Effector memory CD8-positive, alpha-beta T cell (primary cell): ENCODE data around the gene EMC10.

Experiments used
- ATAC-seq: fragments of 150-1000 bp; cut with Tn5 transposase; replicated peaks from 2 replicates; pipeline ENCODE4 v1.10.0; 2021; ENCODE audit warnings: mild to moderate bottlenecking, moderate library complexity
- DNase-seq, 3 experiments: peaks; one replicate each; pipeline ENCODE4 v3.0.0; 2021
- H3K27ac Mint-ChIP-seq, 2 donors: one replicate each; pipeline ENCODE4 v1.8.0; 2022; ENCODE audit warnings: mild to moderate bottlenecking in 2 of 2, mixed read lengths in 2 of 2, moderate library complexity in 2 of 2
- H3K27me3 Mint-ChIP-seq, 2 donors: one replicate each; pipeline ENCODE4 v1.8.0; 2022; ENCODE audit warnings: mixed read lengths in 2 of 2
- H3K36me3 Mint-ChIP-seq: one replicate; pipeline ENCODE4 v1.8.0; 2022; ENCODE audit warnings: mild to moderate bottlenecking, moderate library complexity, mixed read lengths; ENCODE audit not compliant: insufficient read depth
- H3K4me1 Mint-ChIP-seq, 2 donors: one replicate each; pipeline ENCODE4 v1.8.0; 2022; ENCODE audit warnings: low read depth in 2 of 2, mixed read lengths in 2 of 2
- H3K4me3 Mint-ChIP-seq, 2 donors: one replicate each; pipeline ENCODE4 v1.8.0; 2022; ENCODE audit warnings: mild to moderate bottlenecking in 2 of 2, mixed read lengths in 2 of 2, moderate library complexity in 2 of 2
- H3K9me3 Mint-ChIP-seq, 2 donors: one replicate each; pipeline ENCODE4 v1.8.0; 2022; ENCODE audit warnings: mixed read lengths in 2 of 2

The EMC10 gene

GRCh38 chr19:50489461-50490011, 13.2 kb downstream of the EMC10 start:
- no peak for ATAC-seq
- DNase-seq = no peak
- Mint-ChIP-seq H3K27ac (peak overlapping the region in 1 of 2 donors; percentile 39), H3K4me3 (no peak overlapping the region), H3K36me3 (peaks cover 18% of the 10 kb centered on the region), H3K4me1 (peaks cover 17 to 36% of the 10 kb centered on the region in 2 donors), H3K27me3 (no peaks in the 10 kb centered on the region), H3K9me3 (no peaks in the 10 kb centered on the region)

- Mint-ChIP-seq H3K27ac (peak overlapping the region in 1 of 2 donors; percentile 80), H3K4me3 (peak overlapping the region in 1 of 2 donors; percentile 26), H3K4me1 (peaks cover 17 to 36% of the 10 kb centered on the region in 2 donors), H3K9me3 (no peaks in the 10 kb centered on the region), H3K36me3 (peaks cover 18% of the 10 kb centered on the region), H3K27me3 (no peaks in the 10 kb centered on the region)
- no peak for ATAC-seq
- no peak for DNase-seq
Observed at GRCh38 chr19:50490411-50490811, 14.1 kb downstream of the EMC10 start.

- Mint-ChIP-seq H3K4me1 (peaks cover 17 to 36% of the 10 kb centered on the region in 2 donors), H3K4me3 (peak overlapping the region in 1 of 2 donors; percentile 26), H3K9me3 (no peaks in the 10 kb centered on the region), H3K36me3 (peaks cover 15% of the 10 kb centered on the region), H3K27ac (peak overlapping the region in 1 of 2 donors; percentile 80), H3K27me3 (no peaks in the 10 kb centered on the region)
- ATAC-seq (no peak), DNase-seq (no peak)
Observed at GRCh38 chr19:50490991-50491472, 14.7 kb downstream of the EMC10 start.

- ATAC-seq (peak; percentile 69), DNase-seq (no peak)
- Mint-ChIP-seq H3K4me1 (peaks cover 17 to 36% of the 10 kb centered on the region in 2 donors), H3K27ac (peak overlapping the region; percentile 1 to 80), H3K9me3 (no peaks in the 10 kb centered on the region), H3K36me3 (peaks cover 11% of the 10 kb centered on the region), H3K27me3 (no peaks in the 10 kb centered on the region), H3K4me3 (peak overlapping the region in 1 of 2 donors; percentile 25)
Observed at GRCh38 chr19:50492303-50493052, 16.2 kb downstream of the EMC10 start.

DNA sequence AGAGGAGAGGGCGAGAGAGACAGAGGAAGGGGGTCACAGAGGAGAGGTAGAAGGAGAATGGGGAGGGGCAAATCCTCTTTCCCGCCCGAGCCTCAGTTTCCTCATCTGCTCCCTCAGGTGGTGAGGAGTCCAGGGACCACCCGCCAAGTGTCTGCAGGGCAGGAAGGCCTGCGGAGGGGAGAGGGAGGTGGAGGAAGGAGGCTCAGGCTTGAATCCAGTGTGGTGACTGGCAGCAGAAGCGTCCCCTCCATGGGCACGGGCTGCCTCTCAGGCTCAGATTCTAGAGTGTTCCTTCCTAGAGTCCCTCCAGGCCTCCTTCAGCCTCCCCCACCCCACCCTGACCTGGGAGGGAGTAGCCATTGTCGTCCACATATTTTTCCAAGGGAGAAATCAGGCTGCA, 16.9 kb downstream of the EMC10 start:
- ATAC-seq = no peak
- DNase-seq = no peak
- Mint-ChIP-seq H3K36me3 (peaks cover 6% of the 10 kb centered on the region), H3K4me3 (no peak overlapping the region), H3K27me3 (no peaks in the 10 kb centered on the region), H3K9me3 (no peaks in the 10 kb centered on the region), H3K4me1 (peaks cover 15 to 35% of the 10 kb centered on the region in 2 donors), H3K27ac (no peak overlapping the region)

DNA sequence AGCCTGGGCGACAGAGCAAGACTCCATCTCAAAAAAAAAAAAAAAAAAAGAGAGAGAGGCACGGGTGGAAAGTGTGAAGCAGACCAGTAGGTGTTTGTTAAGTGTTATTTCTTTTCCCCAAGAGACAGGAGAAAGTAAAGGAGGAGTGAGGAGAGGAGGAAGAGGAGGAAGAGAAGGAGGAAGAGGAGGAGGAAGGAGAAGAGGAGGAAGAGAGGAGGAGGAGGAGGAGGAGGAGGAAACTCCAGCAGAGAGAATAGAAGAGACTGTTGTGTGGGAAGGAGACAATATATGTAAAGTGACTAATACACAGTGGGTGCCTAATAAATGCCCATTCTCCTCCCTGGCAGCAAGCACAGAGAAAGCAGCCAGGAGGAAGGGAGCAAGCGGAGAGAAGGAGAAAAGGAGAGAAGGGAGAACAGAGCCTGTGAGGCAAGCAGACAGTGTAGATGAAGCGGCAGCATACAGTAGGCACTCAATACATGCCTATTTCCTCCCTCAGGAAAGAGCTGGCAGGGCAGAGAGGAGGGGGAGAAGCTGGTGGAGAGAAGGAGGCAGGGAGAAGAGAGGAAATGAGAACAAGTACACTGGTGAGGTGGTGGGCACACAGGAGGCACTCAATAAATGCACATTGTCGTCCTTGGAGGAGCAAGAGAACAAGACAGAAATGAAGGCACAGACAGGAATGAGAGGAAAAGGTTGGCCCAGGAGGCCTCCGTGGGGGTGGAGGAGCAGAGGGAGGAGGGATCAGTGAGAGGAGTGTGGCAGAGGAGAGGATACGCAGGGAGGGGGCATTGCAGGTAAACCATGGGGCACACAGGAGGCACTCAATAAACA, 18.1 kb downstream of the EMC10 start:
- H3K4me1 Mint-ChIP-seq = peaks cover 15 to 24% of the 10 kb centered on the region in 2 donors
- ATAC-seq (no peak), DNase-seq (no peak)
- no peaks in the 10 kb centered on the region for H3K9me3 Mint-ChIP-seq
- H3K27ac Mint-ChIP-seq = peak overlapping the region; percentile 10 to 21
- no peaks in the 10 kb centered on the region for H3K36me3 Mint-ChIP-seq
- H3K4me3 Mint-ChIP-seq = no peak overlapping the region
- no peaks in the 10 kb centered on the region for H3K27me3 Mint-ChIP-seq

- H3K27me3 Mint-ChIP-seq = no peaks in the 10 kb centered on the region
- H3K36me3 Mint-ChIP-seq = no peaks in the 10 kb centered on the region
- peak overlapping the region; percentile 10 to 46 for H3K27ac Mint-ChIP-seq
- no peak for DNase-seq
- H3K4me3 Mint-ChIP-seq = no peak overlapping the region
- H3K9me3 Mint-ChIP-seq = no peaks in the 10 kb centered on the region
- peaks cover 15 to 20% of the 10 kb centered on the region in 2 donors for H3K4me1 Mint-ChIP-seq
- no peak for ATAC-seq
Observed at GRCh38 chr19:50495020-50495531, 18.8 kb downstream of the EMC10 start.

DNA sequence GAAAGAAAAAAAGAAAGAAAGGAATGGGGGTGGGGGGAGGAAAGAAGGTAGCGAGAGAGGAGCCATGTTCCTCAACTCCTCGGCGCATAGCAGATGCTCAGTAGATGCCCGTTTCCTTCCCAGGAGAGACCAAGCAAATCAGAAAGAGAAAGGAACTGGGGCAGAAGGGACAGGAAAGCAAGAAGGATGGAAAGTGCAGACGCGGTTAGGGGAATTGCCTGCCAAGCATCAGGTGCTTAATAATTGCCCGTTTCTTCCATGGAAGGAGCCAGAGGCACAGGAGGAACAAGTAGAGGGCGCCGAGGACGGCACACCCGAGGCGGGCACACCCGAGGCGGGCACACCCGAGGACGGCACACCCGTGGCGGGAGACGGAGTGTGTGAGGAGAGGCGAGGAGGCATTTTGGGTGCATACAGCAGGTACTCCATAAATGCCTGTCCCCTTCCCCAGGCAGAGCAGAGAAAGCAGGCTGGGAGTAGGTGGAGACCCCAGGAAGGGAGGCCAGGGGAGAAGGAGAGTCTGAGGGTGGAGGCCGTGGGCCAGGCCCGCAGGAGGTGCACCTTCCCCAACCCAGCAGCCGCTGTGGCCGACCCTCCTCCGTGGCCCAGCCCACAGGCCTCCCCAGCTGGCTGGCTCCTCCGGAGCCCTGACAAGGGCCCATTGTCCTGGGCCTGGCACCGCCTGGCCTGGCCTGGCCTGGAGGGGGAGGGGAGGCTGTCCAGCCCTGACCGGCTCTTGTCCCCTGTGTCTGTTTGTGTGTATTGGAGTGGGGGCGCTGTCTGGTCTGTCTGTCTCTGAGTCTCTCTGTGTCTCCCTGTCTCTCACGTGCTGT, 20.1 kb downstream of the EMC10 start:
- no peaks in the 10 kb centered on the region for H3K9me3 Mint-ChIP-seq
- H3K4me1 Mint-ChIP-seq = peaks cover 9 to 10% of the 10 kb centered on the region in 2 donors
- H3K36me3 Mint-ChIP-seq = no peaks in the 10 kb centered on the region
- H3K4me3 Mint-ChIP-seq = no peak overlapping the region
- DNase-seq = no peak
- ATAC-seq = no peak
- peak overlapping the region in 1 of 2 donors; percentile 47 for H3K27ac Mint-ChIP-seq
- no peaks in the 10 kb centered on the region for H3K27me3 Mint-ChIP-seq

- H3K4me3 Mint-ChIP-seq = no peak overlapping the region
- DNase-seq (no peak), ATAC-seq (no peak)
- peaks cover 3 to 4% of the 10 kb centered on the region in 2 donors for H3K4me1 Mint-ChIP-seq
- no peaks in the 10 kb centered on the region for H3K27me3 Mint-ChIP-seq
- no peak overlapping the region for H3K27ac Mint-ChIP-seq
- H3K9me3 Mint-ChIP-seq = no peaks in the 10 kb centered on the region
- H3K36me3 Mint-ChIP-seq = no peaks in the 10 kb centered on the region
Observed at GRCh38 chr19:50497022-50497405, 20.7 kb downstream of the EMC10 start.

- H3K4me1 Mint-ChIP-seq = no peaks in the 10 kb centered on the region
- no peak for ATAC-seq
- no peaks in the 10 kb centered on the region for H3K36me3 Mint-ChIP-seq
- H3K9me3 Mint-ChIP-seq = no peaks in the 10 kb centered on the region
- no peaks in the 10 kb centered on the region for H3K27me3 Mint-ChIP-seq
- DNase-seq = no peak
- H3K27ac Mint-ChIP-seq = no peak overlapping the region
- no peak overlapping the region for H3K4me3 Mint-ChIP-seq
Observed at GRCh38 chr19:50498219-50499056, 22.1 kb downstream of the EMC10 start.

GRCh38 chr19:50500060-50500752, 23.9 kb downstream of the EMC10 start:
- no peak for ATAC-seq
- H3K4me1 Mint-ChIP-seq = no peaks in the 10 kb centered on the region
- no peak for DNase-seq
- H3K36me3 Mint-ChIP-seq = no peaks in the 10 kb centered on the region
- H3K27me3 Mint-ChIP-seq = no peaks in the 10 kb centered on the region
- H3K9me3 Mint-ChIP-seq = no peaks in the 10 kb centered on the region
- no peak overlapping the region for H3K27ac Mint-ChIP-seq
- H3K4me3 Mint-ChIP-seq = no peak overlapping the region

DNA sequence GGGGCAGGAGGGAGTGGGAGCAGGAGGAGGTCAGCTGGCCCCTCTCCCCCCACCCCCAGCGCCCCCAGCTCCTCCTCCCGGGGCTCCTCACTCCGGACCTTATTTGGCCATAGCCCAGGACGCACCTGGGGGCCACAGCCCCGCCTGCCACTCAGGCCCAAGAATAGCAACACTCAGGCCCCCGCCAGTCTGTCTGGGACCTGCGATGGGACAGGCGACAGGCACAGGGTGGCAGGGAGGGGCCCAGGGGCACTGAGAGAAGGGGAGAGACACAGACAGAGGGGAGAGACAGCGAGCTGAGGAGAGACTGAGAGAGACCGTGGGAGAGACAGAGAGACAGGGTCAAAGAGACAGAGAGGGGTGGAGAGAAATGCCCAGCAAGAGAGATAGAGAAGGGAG, 24.4 kb downstream of the EMC10 start:
- no peaks in the 10 kb centered on the region for H3K4me1 Mint-ChIP-seq
- H3K27ac Mint-ChIP-seq = no peak overlapping the region
- H3K4me3 Mint-ChIP-seq = no peak overlapping the region

More for the DNA sequence above, 24.4 kb downstream of the EMC10 start:
- no peaks in the 10 kb centered on the region for H3K36me3 Mint-ChIP-seq
- H3K27me3 Mint-ChIP-seq = no peaks in the 10 kb centered on the region
- no peaks in the 10 kb centered on the region for H3K9me3 Mint-ChIP-seq
- ATAC-seq = no peak
- DNase-seq = no peak
